ENCODE data around the gene VAMP5.
"Not testable (repeated sequence)": the region's sequence is repeated elsewhere in the genome, so short reads cannot be mapped to it uniquely, and the experiment has no call there.

VAMP5 gene

DNA sequence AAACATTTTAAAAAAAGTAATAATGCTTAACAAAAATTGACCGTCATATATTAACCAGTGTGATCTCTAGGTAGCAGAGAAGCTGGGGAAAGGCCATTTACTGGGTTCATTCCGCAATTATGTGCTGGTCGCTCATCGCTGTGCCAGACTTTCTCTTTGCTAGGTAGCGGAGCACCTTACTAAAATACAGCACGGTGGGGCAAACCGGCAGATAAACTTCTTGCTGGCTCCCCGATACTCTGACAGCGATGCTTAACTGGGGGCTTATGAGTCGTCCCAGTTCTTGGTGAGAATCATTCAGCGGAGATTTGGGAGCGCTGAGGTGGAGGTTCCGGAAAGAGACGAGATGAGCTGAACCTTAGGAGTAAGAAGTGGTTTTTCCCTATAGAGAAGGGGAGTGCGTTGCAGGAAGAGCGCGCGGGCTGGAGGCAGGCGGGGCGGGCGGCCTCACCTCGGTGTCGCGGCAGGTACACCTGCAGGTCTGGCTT, 27.0 kb downstream of the VAMP5 start:
- peak in 1 of 2 donors; percentile 20 for DNase-seq (ENCODE audit: low read depth in 2 of 2)
- H3K4me3 ChIP-seq (replicated peaks in 1 of 2; ENCODE audit: low read depth in 2 of 2, low read length in 2 of 2), result peak overlapping the region; percentile 67 to 82
- TF ChIP-seq, protein P1, sequence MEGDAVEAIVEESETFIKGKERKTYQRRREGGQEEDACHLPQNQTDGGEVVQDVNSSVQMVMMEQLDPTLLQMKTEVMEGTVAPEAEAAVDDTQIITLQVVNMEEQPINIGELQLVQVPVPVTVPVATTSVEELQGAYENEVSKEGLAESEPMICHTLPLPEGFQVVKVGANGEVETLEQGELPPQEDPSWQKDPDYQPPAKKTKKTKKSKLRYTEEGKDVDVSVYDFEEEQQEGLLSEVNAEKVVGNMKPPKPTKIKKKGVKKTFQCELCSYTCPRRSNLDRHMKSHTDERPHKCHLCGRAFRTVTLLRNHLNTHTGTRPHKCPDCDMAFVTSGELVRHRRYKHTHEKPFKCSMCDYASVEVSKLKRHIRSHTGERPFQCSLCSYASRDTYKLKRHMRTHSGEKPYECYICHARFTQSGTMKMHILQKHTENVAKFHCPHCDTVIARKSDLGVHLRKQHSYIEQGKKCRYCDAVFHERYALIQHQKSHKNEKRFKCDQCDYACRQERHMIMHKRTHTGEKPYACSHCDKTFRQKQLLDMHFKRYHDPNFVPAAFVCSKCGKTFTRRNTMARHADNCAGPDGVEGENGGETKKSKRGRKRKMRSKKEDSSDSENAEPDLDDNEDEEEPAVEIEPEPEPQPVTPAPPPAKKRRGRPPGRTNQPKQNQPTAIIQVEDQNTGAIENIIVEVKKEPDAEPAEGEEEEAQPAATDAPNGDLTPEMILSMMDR (IDR thresholded peaks at IDR 0.05; ENCODE audit: low read depth, low read length), result no peak

DNA sequence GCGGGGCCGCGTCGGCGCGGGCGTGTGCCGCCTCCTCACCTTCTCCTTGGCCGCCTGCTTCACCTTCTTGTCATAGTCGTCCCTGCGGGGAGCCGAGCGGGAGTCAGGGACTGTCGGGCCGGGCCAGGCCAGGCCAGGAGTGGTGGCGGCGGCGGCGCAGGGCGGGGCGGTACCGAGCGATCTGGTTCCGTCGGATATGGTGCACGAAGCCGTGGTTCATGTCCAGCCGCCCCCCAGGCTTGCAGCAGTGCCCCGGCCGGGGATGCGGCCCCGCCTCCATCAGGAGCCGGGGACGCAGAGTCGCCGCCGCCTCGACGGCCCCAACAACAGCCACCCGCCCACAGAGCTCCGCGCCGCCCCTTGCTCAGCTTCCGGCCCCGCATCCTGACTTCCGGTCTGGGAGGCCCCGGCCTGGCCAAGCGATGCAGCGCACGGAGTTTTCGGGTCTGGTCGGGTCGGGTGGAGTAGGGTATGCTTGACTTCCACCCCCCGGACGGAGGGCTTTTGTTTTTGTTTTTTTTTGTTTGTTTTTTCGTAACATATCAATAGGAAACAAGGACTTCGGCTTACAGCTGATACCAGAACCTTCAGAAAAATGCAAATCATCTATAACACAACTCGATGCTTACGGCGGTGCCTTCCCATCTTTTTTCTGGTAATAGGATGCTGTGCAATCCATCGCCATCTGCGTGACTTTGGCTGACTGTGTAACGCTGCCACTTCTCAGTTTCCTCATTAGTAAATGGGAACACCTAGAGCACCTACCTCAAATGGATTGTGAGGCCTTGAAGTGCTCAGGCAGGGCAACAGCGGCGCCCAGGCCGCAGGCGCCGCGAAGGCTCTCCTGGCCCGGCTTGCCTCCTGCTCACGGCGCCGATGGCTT, 27.7 kb downstream of the VAMP5 start, which contains the start of gene C2orf68:
C2orf68 (minus strand) TSS at position 362 of the 883 bp plus-strand sequence; CDS start at position 280, 82 bp downstream.
- peak within 1 kb of the TSS; percentile 67 to 82 for H3K4me3 ChIP-seq (replicated peaks in 1 of 2; ENCODE audit: low read depth in 2 of 2, low read length in 2 of 2)
- TF ChIP-seq, protein P1 (IDR thresholded peaks at IDR 0.05; ENCODE audit: low read depth, low read length), result no peak
- peak; percentile 84 to 87 for DNase-seq (ENCODE audit: low read depth in 2 of 2)

GRCh38 chr2:85613717-85614515, 29.7 kb downstream of the VAMP5 start:
- DNase-seq (ENCODE audit: low read depth in 2 of 2), result no peak
- TF ChIP-seq, protein P1 (IDR thresholded peaks at IDR 0.05; ENCODE audit: low read depth, low read length), result no peak
- no peak overlapping the region for H3K4me3 ChIP-seq (replicated peaks in 1 of 2; ENCODE audit: low read depth in 2 of 2, low read length in 2 of 2)

DNA sequence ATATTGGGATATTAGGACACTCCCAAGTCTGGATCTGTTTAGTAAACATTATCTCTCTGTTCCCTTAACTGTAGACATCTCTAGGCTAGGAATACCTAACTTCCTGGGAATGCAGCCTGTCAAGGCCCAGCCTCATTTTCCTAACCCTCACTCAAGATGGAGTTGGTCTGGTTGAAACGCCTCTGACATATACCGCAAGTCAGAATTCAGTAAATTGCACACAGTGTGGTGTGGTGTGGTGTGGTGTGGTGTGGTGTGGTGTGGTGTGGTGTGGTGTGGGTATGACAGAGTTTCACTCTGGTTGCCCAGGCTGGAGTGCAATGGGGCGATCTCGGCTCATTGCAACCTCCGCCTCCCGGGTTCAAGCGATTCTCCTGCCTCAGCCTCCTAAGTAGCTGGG, 30.5 kb downstream of the VAMP5 start:
- H3K4me3 ChIP-seq (replicated peaks in 1 of 2; ENCODE audit: low read depth in 2 of 2, low read length in 2 of 2); DNase-seq (ENCODE audit: low read depth in 2 of 2): not testable (repeated sequence)

DNA sequence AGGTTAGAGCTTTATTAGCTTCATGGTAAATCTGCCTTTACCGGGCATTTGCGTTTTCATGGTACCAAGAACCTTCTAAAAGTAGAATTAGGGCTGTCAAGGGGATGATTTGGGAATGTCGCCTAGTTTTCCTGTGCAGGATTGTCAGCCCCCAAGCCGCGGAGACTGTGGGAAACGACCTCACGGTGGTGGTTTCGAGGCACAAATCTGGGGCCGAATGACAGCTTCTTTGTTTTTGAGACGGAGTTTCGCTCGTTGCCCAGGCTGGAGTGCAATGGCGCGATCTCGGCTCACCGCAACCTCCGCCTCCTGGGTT, 31.1 kb downstream of the VAMP5 start:
- no peak for DNase-seq (ENCODE audit: low read depth in 2 of 2)
- no peak overlapping the region for H3K4me3 ChIP-seq (replicated peaks in 1 of 2; ENCODE audit: low read depth in 2 of 2, low read length in 2 of 2)
- TF ChIP-seq, protein P1 (IDR thresholded peaks at IDR 0.05; ENCODE audit: low read depth, low read length), result no peak

DNA sequence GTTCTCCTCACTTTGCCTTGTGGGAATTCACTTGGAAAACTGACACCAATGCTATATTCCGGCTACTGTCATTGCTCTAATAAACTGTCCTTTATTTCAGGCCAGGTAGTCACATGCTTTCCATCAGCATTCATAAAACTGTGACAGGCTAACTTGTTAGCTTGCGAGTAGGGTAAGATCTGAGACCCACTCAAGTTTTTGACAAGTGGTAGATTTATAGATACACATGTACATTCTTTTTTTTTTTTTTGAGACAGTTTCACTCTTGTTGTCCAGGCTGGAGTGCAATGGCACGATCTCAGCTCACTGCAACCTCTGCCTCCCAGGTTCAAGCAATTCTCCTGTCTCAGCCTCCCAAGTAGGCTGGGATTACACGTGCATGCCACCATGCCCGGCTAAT, 33.5 kb downstream of the VAMP5 start:
- DNase-seq (ENCODE audit: low read depth in 2 of 2); H3K4me3 ChIP-seq (replicated peaks in 1 of 2; ENCODE audit: low read depth in 2 of 2, low read length in 2 of 2): not testable (repeated sequence)

DNA sequence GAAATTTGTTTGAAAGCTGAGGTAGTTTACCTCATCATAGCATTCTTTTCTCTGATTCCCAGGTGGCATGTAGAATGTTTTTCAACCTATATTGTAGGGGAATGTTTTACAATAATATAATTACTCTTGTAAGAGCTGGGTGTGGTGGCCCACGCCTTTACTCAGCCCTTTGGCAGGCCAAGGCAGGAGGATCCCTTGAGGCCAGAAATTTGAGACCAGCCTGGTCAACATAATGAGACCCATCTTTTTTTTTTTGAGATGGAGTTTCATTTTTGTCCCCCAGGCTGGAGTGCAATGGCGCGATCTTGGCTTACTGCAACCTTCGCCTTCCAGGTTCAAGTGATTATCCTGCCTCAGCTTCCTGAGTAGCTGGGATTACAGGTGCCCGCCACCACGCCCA, 35.4 kb downstream of the VAMP5 start:
- TF ChIP-seq, protein P1 (IDR thresholded peaks at IDR 0.05; ENCODE audit: low read depth, low read length), result no peak
- no peak for DNase-seq (ENCODE audit: low read depth in 2 of 2)
- no peak overlapping the region for H3K4me3 ChIP-seq (replicated peaks in 1 of 2; ENCODE audit: low read depth in 2 of 2, low read length in 2 of 2)

All from cardiac fibroblast (primary cell).